HG02852 (cell line): ENCODE results near the gene TCF7L2.

Experiments used
- ATAC-seq: cut with Tn5 transposase; IDR thresholded peaks from one replicate; pipeline ENCODE4 v1.9.1; 2021; ENCODE audit warnings: mild to moderate bottlenecking, moderate library complexity; ENCODE audit not compliant: unreplicated experiment

Gene TCF7L2

GRCh38 chr10:113020475-113020753 lies 70.4 kb downstream of the TCF7L2 start:
- ATAC-seq = no peak

GRCh38 chr10:113020838-113021237 lies 70.8 kb downstream of the TCF7L2 start:
- no peak for ATAC-seq

GRCh38 chr10:113021268-113022040 lies 71.4 kb downstream of the TCF7L2 start:
- ATAC-seq = no peak

- no peak for ATAC-seq
Measured at GRCh38 chr10:113022265-113022664, 72.2 kb downstream of the TCF7L2 start.

GRCh38 chr10:113023017-113023416 lies 73.0 kb downstream of the TCF7L2 start:
- ATAC-seq = no peak

GRCh38 chr10:113024930-113025329 lies 74.9 kb downstream of the TCF7L2 start:
- ATAC-seq = no peak

GRCh38 chr10:113025487-113025886 lies 75.4 kb downstream of the TCF7L2 start:
- no peak for ATAC-seq

- ATAC-seq = no peak
Measured at GRCh38 chr10:113026679-113027078, 76.6 kb downstream of the TCF7L2 start.

- ATAC-seq = no peak
Measured at GRCh38 chr10:113027230-113027573, 77.2 kb downstream of the TCF7L2 start.

- ATAC-seq = no peak
Measured at GRCh38 chr10:113027574-113028455, 77.8 kb downstream of the TCF7L2 start.

- no peak for ATAC-seq
Measured at GRCh38 chr10:113028456-113029440, 78.7 kb downstream of the TCF7L2 start.

GRCh38 chr10:113030453-113030852 lies 80.4 kb downstream of the TCF7L2 start:
- no peak for ATAC-seq

GRCh38 chr10:113031147-113031546 lies 81.1 kb downstream of the TCF7L2 start:
- ATAC-seq = no peak

- no peak for ATAC-seq
Measured at GRCh38 chr10:113033991-113034390, 83.9 kb downstream of the TCF7L2 start.

GRCh38 chr10:113035732-113036312 lies 85.8 kb downstream of the TCF7L2 start:
- no peak for ATAC-seq

GRCh38 chr10:113036619-113037018 lies 86.6 kb downstream of the TCF7L2 start:
- ATAC-seq = no peak

GRCh38 chr10:113037218-113037617 lies 87.2 kb downstream of the TCF7L2 start:
- ATAC-seq = no peak

- ATAC-seq = no peak
Measured at GRCh38 chr10:113038183-113038582, 88.1 kb downstream of the TCF7L2 start.

GRCh38 chr10:113038985-113039384 lies 88.9 kb downstream of the TCF7L2 start:
- ATAC-seq = no peak

- no peak for ATAC-seq
Measured at GRCh38 chr10:113041324-113041723, 91.3 kb downstream of the TCF7L2 start.
